ENCODE results near the gene EIF2B1. TPM values are rescaled to one million over a fixed set of nuclear protein-coding genes. Genes with fewer than 3 reads are reported as not detected.

EIF2B1 gene
- total and polyA plus RNA-seq, 9 donors = 27.1 to 80.8 (median 41.7) TPM

GRCh38 chr12:123659996-123660727 is 26.7 kb upstream of the EIF2B1 start:
- TF ChIP-seq EP300 (IDR thresholded peaks at IDR 0.05) = no peak
- no peak for TF ChIP-seq CTCF (IDR thresholded peaks at IDR 0.05)
- no peak for TF ChIP-seq POLR2A (IDR thresholded peaks at IDR 0.05)
- intact Hi-C loops (cut with DNase I) = no loop called here
- Histone ChIP-seq H3K36me3 (no peaks in the 10 kb centered on the region), H3K4me1 (ENCODE audit: insufficient read depth) (no peaks in the 10 kb centered on the region), H3K9me3 (no peaks in the 10 kb centered on the region), H3K27ac (no peak overlapping the region), H3K27me3 (no peaks in the 10 kb centered on the region), H3K4me3 (no peak overlapping the region)
- no peak for DNase-seq
- 57 to 61% (median 60%) methylated on average over 5 of the region's 5 CpGs for WGBS, 3 donors

DNA sequence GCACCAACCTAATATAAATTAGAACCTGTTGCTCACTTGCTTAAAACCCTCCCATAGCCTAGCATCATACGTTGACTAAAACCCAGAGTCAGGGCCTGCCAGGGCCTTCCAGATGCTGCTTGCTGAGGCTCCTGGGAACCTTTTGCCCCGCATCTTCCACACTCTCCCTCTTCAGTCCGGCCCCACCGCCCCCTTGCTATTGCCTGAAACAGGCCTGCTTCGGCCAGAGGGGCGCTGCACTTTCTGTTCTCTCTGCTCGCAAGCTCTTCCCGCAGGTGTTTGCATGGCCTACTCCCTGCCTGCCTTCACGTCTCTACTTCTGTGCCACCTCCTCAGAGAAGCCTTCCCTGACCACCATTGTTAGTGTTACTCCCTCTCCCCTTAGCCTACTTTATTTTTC is 23.7 kb upstream of the EIF2B1 start:
- H3K27me3 ChIP-seq = no peaks in the 10 kb centered on the region
- intact Hi-C loops (cut with DNase I) = no loop called here
- no peaks in the 10 kb centered on the region for H3K9me3 ChIP-seq
- TF ChIP-seq CTCF (IDR thresholded peaks at IDR 0.05) = no peak
- no peak for TF ChIP-seq POLR2A (IDR thresholded peaks at IDR 0.05)
- TF ChIP-seq EP300 (IDR thresholded peaks at IDR 0.05) = no peak
- H3K27ac ChIP-seq = no peak overlapping the region
- no peak overlapping the region for H3K4me3 ChIP-seq
- WGBS, 3 donors = 82 to 91% (median 89%) methylated on average over 9 of the region's 9 CpGs
- no peaks in the 10 kb centered on the region for H3K36me3 ChIP-seq
- DNase-seq = no peak
- H3K4me1 ChIP-seq (ENCODE audit: insufficient read depth) = no peaks in the 10 kb centered on the region

GRCh38 chr12:123656392-123656791 is 22.9 kb upstream of the EIF2B1 start:
- intact Hi-C loops (cut with DNase I) = no loop called here
- Histone ChIP-seq H3K9me3 (no peaks in the 10 kb centered on the region), H3K27me3 (no peaks in the 10 kb centered on the region), H3K27ac (no peak overlapping the region), H3K4me1 (ENCODE audit: insufficient read depth) (no peaks in the 10 kb centered on the region), H3K36me3 (no peaks in the 10 kb centered on the region), H3K4me3 (no peak overlapping the region)
- WGBS, 3 donors = 76 to 83% (median 79%) methylated on average over 4 of the region's 4 CpGs
- no peak for TF ChIP-seq CTCF (IDR thresholded peaks at IDR 0.05)
- TF ChIP-seq EP300 (IDR thresholded peaks at IDR 0.05) = no peak
- no peak for TF ChIP-seq POLR2A (IDR thresholded peaks at IDR 0.05)
- DNase-seq = no peak

DNA sequence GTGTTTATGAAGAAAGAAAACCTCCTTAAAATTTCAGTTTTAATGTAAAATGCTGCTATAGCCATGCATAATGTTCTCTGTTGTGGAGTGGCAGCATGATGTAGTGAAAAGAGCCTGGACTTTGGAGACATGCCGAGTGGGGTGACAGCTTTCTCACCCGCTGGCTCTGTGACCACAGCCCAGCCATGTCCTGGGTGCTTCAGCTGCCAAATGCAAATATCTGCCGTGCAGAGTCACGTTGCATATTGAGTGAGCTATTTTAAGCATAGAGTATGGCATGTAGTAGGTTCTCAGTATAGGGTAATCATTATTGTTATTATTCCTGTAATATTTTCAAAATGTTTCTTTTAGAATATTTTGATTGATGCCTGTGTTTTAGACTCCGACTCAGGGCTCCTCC is 21.9 kb upstream of the EIF2B1 start:
- no peak overlapping the region for H3K4me3 ChIP-seq
- intact Hi-C loops (cut with DNase I) = no loop called here
- DNase-seq = no peak
- no peaks in the 10 kb centered on the region for H3K4me1 ChIP-seq (ENCODE audit: insufficient read depth)
- WGBS, 3 donors = 80 to 89% (median 83%) methylated on average over 5 of the region's 5 CpGs
- TF ChIP-seq EP300 (IDR thresholded peaks at IDR 0.05) (no peak), CTCF (IDR thresholded peaks at IDR 0.05) (no peak), POLR2A (IDR thresholded peaks at IDR 0.05) (no peak)
- H3K27me3 ChIP-seq = no peaks in the 10 kb centered on the region
- H3K9me3 ChIP-seq = no peaks in the 10 kb centered on the region
- H3K36me3 ChIP-seq = no peaks in the 10 kb centered on the region
- H3K27ac ChIP-seq = no peak overlapping the region
